NB4 (cell line): ENCODE data around the gene TMEM97.

Source experiments
- CTCF ChIP-seq: IDR thresholded peaks from one replicate; pipeline ENCODE4 v1.5.1; 2012; ENCODE audit warnings: low read depth, low read length
- MAX ChIP-seq: IDR thresholded peaks from 2 replicates; pipeline ENCODE4 v1.6.1; 2011; ENCODE audit warnings: low read depth, low read length
- POLR2A ChIP-seq: IDR thresholded peaks from 2 replicates; pipeline ENCODE4 v1.6.1; 2011; ENCODE audit warnings: mild to moderate bottlenecking; ENCODE audit not compliant: insufficient read length; ENCODE audit errors: extremely low read depth

DNA sequence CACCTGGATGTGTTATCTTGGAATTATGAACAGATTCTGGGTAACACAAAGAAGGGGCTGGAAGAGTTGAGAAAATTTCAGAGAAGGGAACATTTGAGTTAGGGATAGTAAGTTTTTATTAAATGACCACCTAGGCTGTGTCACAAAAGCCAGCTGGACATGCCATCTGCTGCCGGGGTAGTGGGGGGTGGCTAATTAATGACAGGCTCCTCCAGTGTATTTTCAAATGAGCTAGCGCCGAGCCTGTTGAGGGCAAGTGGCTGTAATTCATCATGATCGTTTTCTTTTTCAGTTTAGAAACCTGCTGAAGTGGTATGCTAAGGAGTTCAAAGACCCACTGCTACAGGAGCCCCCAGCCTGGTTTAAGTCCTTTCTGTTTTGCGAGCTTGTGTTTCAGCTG is 6.2 kb downstream of the TMEM97 start:
- no peak for TF ChIP-seq CTCF
- no peak for TF ChIP-seq POLR2A
- TF ChIP-seq MAX, result no peak
